Activated naive CD8-positive, alpha-beta T cell treated with anti-CD3 and anti-CD28 coated beads, Interleukin-2, amount 50 U/mL, for 16 hours (primary cell): ENCODE measurements around the gene CCDC40.

Experiments used
- DNase-seq: peaks from one replicate; pipeline ENCODE4 v3.0.0-alpha.2; 2020; ENCODE audit warnings: low read depth, low spot score

CCDC40 gene

GRCh38 chr17:80047176-80047575 lies 10.7 kb downstream of the CCDC40 start:
- no peak for DNase-seq

- no peak for DNase-seq
These were observed 13.5 kb downstream of the CCDC40 start for GRCh38 chr17:80049986-80050385.

GRCh38 chr17:80050706-80051105 lies 14.3 kb downstream of the CCDC40 start:
- no peak for DNase-seq

GRCh38 chr17:80051681-80052080 lies 15.2 kb downstream of the CCDC40 start:
- no peak for DNase-seq

GRCh38 chr17:80053102-80053501 lies 16.7 kb downstream of the CCDC40 start:
- DNase-seq = no peak

GRCh38 chr17:80055597-80055996 lies 19.2 kb downstream of the CCDC40 start:
- no peak for DNase-seq

- no peak for DNase-seq
These were observed 22.0 kb downstream of the CCDC40 start for GRCh38 chr17:80058311-80058955.

- no peak for DNase-seq
These were observed 24.2 kb downstream of the CCDC40 start for GRCh38 chr17:80060644-80061043.

GRCh38 chr17:80061421-80061820 lies 25.0 kb downstream of the CCDC40 start:
- no peak for DNase-seq

GRCh38 chr17:80063830-80064585 lies 27.6 kb downstream of the CCDC40 start:
- DNase-seq = no peak

- no peak for DNase-seq
These were observed 28.3 kb downstream of the CCDC40 start for GRCh38 chr17:80064696-80065095.

GRCh38 chr17:80065478-80066170 lies 29.2 kb downstream of the CCDC40 start:
- DNase-seq = no peak

GRCh38 chr17:80067393-80067986 lies 31.0 kb downstream of the CCDC40 start:
- no peak for DNase-seq

- no peak for DNase-seq
These were observed 32.1 kb downstream of the CCDC40 start for GRCh38 chr17:80068301-80069222.

GRCh38 chr17:80070375-80071115 lies 34.1 kb downstream of the CCDC40 start:
- no peak for DNase-seq

GRCh38 chr17:80071116-80071841 lies 34.8 kb downstream of the CCDC40 start:
- DNase-seq = no peak

- no peak for DNase-seq
These were observed 36.0 kb downstream of the CCDC40 start for GRCh38 chr17:80072410-80072809.

GRCh38 chr17:80080081-80080480 lies 43.6 kb downstream of the CCDC40 start:
- DNase-seq = no peak

- DNase-seq = no peak
These were observed 45.2 kb downstream of the CCDC40 start for GRCh38 chr17:80081596-80081995.
